Mucosa of rectum (tissue), 2 donors: ENCODE data around the gene PDE2A.
A peak's percentile ranks its signal among the peaks of the same experiment; 100 is the strongest.

Experiments used
- H3K27ac ChIP-seq, 2 donors: one replicate each; pipeline ENCODE4 v1.7.0; 2013; ENCODE audit warnings: inconsistent platforms in 2 of 2, low read depth in 2 of 2, low read length in 2 of 2
- H3K27me3 ChIP-seq, 2 donors: one replicate each; pipeline ENCODE4 v1.7.0; 2013; ENCODE audit warnings: low read length in 2 of 2; ENCODE audit not compliant: control insufficient read depth in 2 of 2, insufficient read depth in 2 of 2
- H3K36me3 ChIP-seq, 2 donors: one replicate each; pipeline ENCODE4 v1.7.0; 2013; ENCODE audit warnings: low read length in 2 of 2; ENCODE audit not compliant: control insufficient read depth in 2 of 2, insufficient read depth in 2 of 2
- H3K4me1 ChIP-seq, 2 donors: one replicate each; pipeline ENCODE4 v1.7.0; 2013; ENCODE audit warnings: low read length in 2 of 2, mild to moderate bottlenecking in 1 of 2; ENCODE audit not compliant: control insufficient read depth in 2 of 2, insufficient read depth in 2 of 2
- H3K4me3 ChIP-seq, 2 donors: one replicate each; pipeline ENCODE4 v1.7.0; 2013; ENCODE audit warnings: low read length in 2 of 2
- H3K9ac ChIP-seq, 2 donors: one replicate each; pipeline ENCODE4 v1.7.0; 2013; ENCODE audit warnings: low read length in 2 of 2, low read depth in 1 of 2, mild to moderate bottlenecking in 1 of 2
- H3K9me3 ChIP-seq, 2 donors: one replicate each; pipeline ENCODE4 v1.7.0; 2013; ENCODE audit warnings: low read length in 2 of 2; ENCODE audit not compliant: control insufficient read depth in 2 of 2
- donor health status: healthy.
- donor health status: Normal muscosa, but diverticular disease.

The PDE2A gene

DNA sequence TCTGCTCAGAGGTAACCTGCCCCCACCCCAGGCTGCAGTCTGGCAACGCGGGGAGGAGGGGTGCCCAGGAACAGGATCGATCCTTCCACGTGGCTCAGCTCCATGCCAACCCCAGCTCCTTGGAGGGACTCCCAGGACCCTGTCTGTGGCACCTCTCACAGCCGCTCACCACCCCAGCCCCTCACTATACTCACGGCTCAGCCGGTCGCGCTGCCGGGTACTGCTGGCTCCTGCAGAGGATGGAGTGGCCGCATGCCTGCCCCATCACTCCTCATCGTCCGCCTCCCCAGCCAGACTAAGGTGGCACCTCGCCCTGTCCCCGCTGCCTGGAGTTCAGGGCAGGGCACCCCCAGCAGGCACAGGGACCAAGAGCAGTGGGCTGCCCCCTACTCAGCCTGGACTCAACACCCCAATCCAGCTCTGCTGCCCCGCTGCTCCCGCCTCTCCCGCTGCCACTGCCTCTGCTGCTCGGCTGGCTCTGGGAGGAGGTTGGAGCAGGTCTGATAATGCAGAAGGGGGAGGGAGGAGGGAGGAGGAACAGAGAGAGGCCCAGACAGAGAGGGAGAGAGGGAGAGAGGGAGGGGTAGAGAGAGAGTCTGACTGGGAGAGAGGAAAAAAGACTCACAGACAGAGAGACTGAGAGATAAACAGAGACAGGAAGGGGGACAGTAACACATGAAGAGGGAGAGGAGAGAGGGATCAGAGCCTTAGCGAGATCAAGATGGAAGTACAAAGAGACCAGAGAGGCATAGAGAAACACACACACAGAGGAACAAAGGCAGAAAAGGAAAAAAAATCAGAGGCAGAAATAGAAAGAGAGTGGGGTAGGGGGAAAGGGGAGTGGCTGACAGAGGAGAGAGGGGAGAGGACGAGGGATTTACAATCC, at the start of gene PDE2A:
Gene PDE2A, minus strand, starts transcription at position 480 of the 886 bp plus-strand sequence. Its CDS starts 215 bp downstream, at position 265.
- no peaks in the 10 kb centered on the region for H3K36me3 ChIP-seq
- H3K9me3 ChIP-seq: no peaks in the 10 kb centered on the region
- H3K27me3 ChIP-seq: peaks cover 35 to 51% of the 10 kb centered on the region in 2 donors
- H3K9ac ChIP-seq: no peak within 1 kb of the TSS
- no peak within 1 kb of the TSS for H3K4me3 ChIP-seq
- H3K27ac ChIP-seq: no peak within 1 kb of the TSS
- no peaks in the 10 kb centered on the region for H3K4me1 ChIP-seq

- no peak overlapping the region for H3K9ac ChIP-seq
- no peak overlapping the region for H3K4me3 ChIP-seq
- no peaks in the 10 kb centered on the region for H3K27me3 ChIP-seq
- no peak overlapping the region for H3K27ac ChIP-seq
- no peaks in the 10 kb centered on the region for H3K9me3 ChIP-seq
- peaks cover 28 to 35% of the 10 kb centered on the region in 2 donors for H3K4me1 ChIP-seq
- peaks cover 3 to 5% of the 10 kb centered on the region in 2 donors for H3K36me3 ChIP-seq
These were observed 49.3 kb upstream of the PDE2A start for GRCh38 chr11:72723508-72723907.

DNA sequence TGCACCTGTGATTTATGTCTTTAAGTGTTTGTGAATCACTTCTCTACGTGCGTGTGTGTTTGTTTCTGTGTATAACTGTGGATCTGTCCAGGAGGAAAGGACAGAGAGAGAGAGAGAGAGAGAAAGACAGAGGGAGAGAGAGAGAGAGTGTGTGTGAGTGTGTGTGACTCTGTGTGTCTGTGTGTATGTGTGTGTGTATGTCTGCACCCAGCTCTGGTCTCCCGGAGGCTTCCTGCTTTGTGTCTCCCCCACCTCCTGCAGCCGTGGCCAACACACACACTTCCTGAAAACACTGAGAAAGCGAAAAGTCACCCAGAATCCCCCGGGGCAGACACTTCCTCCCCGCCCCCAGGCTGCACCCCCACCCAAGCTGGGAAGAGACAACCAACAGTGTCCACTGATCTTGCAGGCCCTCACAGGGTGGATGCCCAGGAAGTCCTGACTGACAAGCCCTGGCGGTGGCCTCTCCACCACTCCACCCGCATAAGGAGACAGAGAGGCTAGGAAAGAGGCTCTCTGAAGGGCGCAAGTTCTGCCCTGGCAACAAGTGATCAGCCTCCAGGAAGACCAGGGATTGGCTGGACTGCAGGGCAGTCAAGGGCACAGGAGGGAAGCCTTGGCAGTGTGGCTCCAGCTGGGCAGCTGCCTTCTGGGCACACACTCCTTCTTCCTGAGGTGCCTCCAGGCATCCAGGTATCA, 48.0 kb upstream of the PDE2A start:
- H3K9me3 ChIP-seq: no peaks in the 10 kb centered on the region
- peak overlapping the region; percentile 86 to 95 for H3K27ac ChIP-seq
- H3K27me3 ChIP-seq: no peaks in the 10 kb centered on the region
- H3K36me3 ChIP-seq: peaks cover 6 to 14% of the 10 kb centered on the region in 2 donors
- peak overlapping the region; percentile 91 to 97 for H3K4me3 ChIP-seq
- peak overlapping the region; percentile 89 to 91 for H3K9ac ChIP-seq
- H3K4me1 ChIP-seq: peaks cover 28 to 35% of the 10 kb centered on the region in 2 donors

- Histone ChIP-seq H3K36me3 (peaks cover 6 to 19% of the 10 kb centered on the region in 2 donors), H3K9me3 (no peaks in the 10 kb centered on the region), H3K4me3 (peak overlapping the region; percentile 91 to 97), H3K27ac (peak overlapping the region; percentile 86 to 95), H3K9ac (peak overlapping the region; percentile 89 to 91), H3K27me3 (no peaks in the 10 kb centered on the region), H3K4me1 (peaks cover 28 to 35% of the 10 kb centered on the region in 2 donors)
These were observed 47.4 kb upstream of the PDE2A start for GRCh38 chr11:72721689-72722049.

DNA sequence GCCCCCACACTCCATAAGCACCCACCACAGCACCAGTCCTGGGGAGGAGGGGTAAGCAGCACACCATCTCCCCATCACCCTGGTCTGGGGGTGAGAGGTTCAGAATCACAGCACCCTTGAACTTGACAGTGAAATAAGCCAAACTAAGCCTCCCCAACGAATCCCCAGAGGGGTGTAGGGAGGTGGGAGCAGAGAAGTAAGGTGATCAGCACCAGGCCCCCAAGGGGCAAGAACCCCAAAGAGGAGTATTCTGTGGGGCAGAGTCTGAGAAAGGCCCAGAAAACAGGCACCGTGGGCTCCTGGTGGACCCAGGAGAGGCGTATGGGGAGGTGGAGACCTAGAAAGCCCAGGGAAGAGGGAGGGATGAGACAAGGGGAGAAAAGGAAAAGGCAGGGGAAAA, 47.1 kb upstream of the PDE2A start:
- peaks cover 6 to 23% of the 10 kb centered on the region in 2 donors for H3K36me3 ChIP-seq
- no peaks in the 10 kb centered on the region for H3K9me3 ChIP-seq
- peak overlapping the region; percentile 91 to 97 for H3K4me3 ChIP-seq
- H3K27me3 ChIP-seq: no peaks in the 10 kb centered on the region
- peak overlapping the region; percentile 89 to 91 for H3K9ac ChIP-seq
- H3K27ac ChIP-seq: peak overlapping the region; percentile 86 to 95
- peaks cover 28 to 35% of the 10 kb centered on the region in 2 donors for H3K4me1 ChIP-seq

GRCh38 chr11:72720784-72721183, 46.6 kb upstream of the PDE2A start:
- no peaks in the 10 kb centered on the region for H3K27me3 ChIP-seq
- peak overlapping the region; percentile 91 to 97 for H3K4me3 ChIP-seq
- peak overlapping the region; percentile 86 to 95 for H3K27ac ChIP-seq
- H3K4me1 ChIP-seq: peaks cover 28 to 35% of the 10 kb centered on the region in 2 donors
- peaks cover 6 to 25% of the 10 kb centered on the region in 2 donors for H3K36me3 ChIP-seq
- peak overlapping the region; percentile 89 to 91 for H3K9ac ChIP-seq
- H3K9me3 ChIP-seq: no peaks in the 10 kb centered on the region

DNA sequence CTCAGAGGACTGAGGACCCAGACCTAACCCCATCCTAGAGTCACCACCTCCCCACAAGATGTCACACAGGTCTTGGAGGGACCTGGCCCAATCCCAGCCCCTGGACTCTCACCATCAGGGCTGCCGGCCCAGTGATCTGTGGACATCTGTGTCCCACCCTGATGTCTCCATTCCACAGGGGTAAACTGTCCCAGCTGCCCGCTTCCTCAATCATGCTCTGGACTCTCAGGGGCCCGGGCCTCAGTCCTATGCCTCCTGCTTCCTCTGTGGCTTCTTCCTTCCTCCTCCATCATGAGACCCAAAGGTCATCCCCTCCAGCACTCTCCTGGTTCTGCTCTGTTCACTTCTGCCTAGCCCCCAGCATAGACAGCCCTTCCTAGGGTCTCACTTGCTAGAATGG, 45.8 kb upstream of the PDE2A start:
- H3K27me3 ChIP-seq: no peaks in the 10 kb centered on the region
- H3K27ac ChIP-seq: peak overlapping the region in 1 of 2 donors; percentile 95
- peak overlapping the region; percentile 89 to 91 for H3K9ac ChIP-seq
- peak overlapping the region; percentile 91 to 97 for H3K4me3 ChIP-seq
- H3K4me1 ChIP-seq: peaks cover 28 to 33% of the 10 kb centered on the region in 2 donors
- H3K9me3 ChIP-seq: no peaks in the 10 kb centered on the region
- peaks cover 6 to 25% of the 10 kb centered on the region in 2 donors for H3K36me3 ChIP-seq

GRCh38 chr11:72719551-72719950, 45.3 kb upstream of the PDE2A start:
- Histone ChIP-seq H3K4me3 (peak overlapping the region; percentile 0 to 97), H3K27ac (peak overlapping the region in 1 of 2 donors; percentile 12), H3K4me1 (peaks cover 28 to 33% of the 10 kb centered on the region in 2 donors), H3K36me3 (peaks cover 6 to 25% of the 10 kb centered on the region in 2 donors), H3K9me3 (no peaks in the 10 kb centered on the region), H3K27me3 (no peaks in the 10 kb centered on the region), H3K9ac (peak overlapping the region; percentile 7 to 52)

- no peak overlapping the region for H3K9ac ChIP-seq
- H3K9me3 ChIP-seq: no peaks in the 10 kb centered on the region
- no peaks in the 10 kb centered on the region for H3K27me3 ChIP-seq
- peak overlapping the region; percentile 0 to 97 for H3K4me3 ChIP-seq
- peak overlapping the region in 1 of 2 donors; percentile 12 for H3K27ac ChIP-seq
- peaks cover 28 to 33% of the 10 kb centered on the region in 2 donors for H3K4me1 ChIP-seq
- peaks cover 6 to 25% of the 10 kb centered on the region in 2 donors for H3K36me3 ChIP-seq
These were observed 44.9 kb upstream of the PDE2A start for GRCh38 chr11:72719144-72719543.

- H3K36me3 ChIP-seq: peaks cover 6 to 28% of the 10 kb centered on the region in 2 donors
- H3K27ac ChIP-seq: no peak overlapping the region
- H3K27me3 ChIP-seq: no peaks in the 10 kb centered on the region
- H3K9ac ChIP-seq: no peak overlapping the region
- no peak overlapping the region for H3K4me3 ChIP-seq
- peaks cover 28 to 33% of the 10 kb centered on the region in 2 donors for H3K4me1 ChIP-seq
- H3K9me3 ChIP-seq: no peaks in the 10 kb centered on the region
These were observed 43.9 kb upstream of the PDE2A start for GRCh38 chr11:72718101-72718501.
